GM13976 (cell line): ENCODE data around the gene CFAP100.

Experiments used
- DNase-seq: peaks from one replicate; pipeline ENCODE4 v3.0.0; 2012; ENCODE audit warnings: low spot score
- CTCF ChIP-seq: IDR thresholded peaks from 2 replicates; pipeline ENCODE4 v1.5.1; 2012; ENCODE audit warnings: borderline replicate concordance, mild to moderate bottlenecking; ENCODE audit not compliant: insufficient read depth; ENCODE audit errors: extremely low read depth, missing control alignments, control extremely low read depth
- in situ Hi-C: fragments of 300-500 bp; cut with MboI; formaldehyde crosslinking; loops from one replicate; pipeline ENCODE4 v1.12.0; 2022; ENCODE audit warnings: low sequenced_read_pairs, mixed read lengths, inconsistent platforms; ENCODE audit not compliant: unreplicated experiment

The CFAP100 gene

GRCh38 chr3:126407412-126408044, 12.8 kb downstream of the CFAP100 start:
- TF ChIP-seq CTCF = no peak
- in situ Hi-C loops = no loop called here
- no peak for DNase-seq

- TF ChIP-seq CTCF = no peak
- in situ Hi-C loops = no loop called here
Measured at GRCh38 chr3:126408099-126408498, 13.4 kb downstream of the CFAP100 start.

GRCh38 chr3:126412841-126413692, 18.4 kb downstream of the CFAP100 start:
- no peak for DNase-seq
- no peak for TF ChIP-seq CTCF
- in situ Hi-C loops = no loop called here

More at GRCh38 chr3:126408099-126408498, 13.4 kb downstream of the CFAP100 start:
- no peak for DNase-seq

- no peak for TF ChIP-seq CTCF
- in situ Hi-C loops = no loop called here
- DNase-seq = no peak
Measured at GRCh38 chr3:126413693-126414080, 19.0 kb downstream of the CFAP100 start.

GRCh38 chr3:126414406-126414805, 19.7 kb downstream of the CFAP100 start:
- in situ Hi-C loops = no loop called here
- no peak for TF ChIP-seq CTCF
- DNase-seq = no peak

- no peak for DNase-seq
- in situ Hi-C loops = no loop called here
- no peak for TF ChIP-seq CTCF
Measured at GRCh38 chr3:126414961-126415660, 20.4 kb downstream of the CFAP100 start.
